HepG2 (cell line): ENCODE measurements around the gene TXNDC11. TPM values are rescaled to one million over a fixed set of nuclear protein-coding genes. Genes with fewer than 3 reads are reported as not detected.

Source experiments
- CTCF ChIP-seq: sonication (generic); formaldehyde crosslinking; IDR thresholded peaks from 2 replicates; pipeline ENCODE4 v1.5.0; 2020; ENCODE audit warnings: mild to moderate bottlenecking, missing genetic modification reagents, moderate library complexity
- HCFC1 ChIP-seq: fragments of 150-350 bp; IDR thresholded peaks from 2 replicates; pipeline ENCODE4 v1.6.1; 2014; ENCODE audit warnings: low read depth, low read length
- HIVEP1 ChIP-seq: sonication (generic); formaldehyde crosslinking; IDR thresholded peaks from 2 replicates; pipeline ENCODE4 v1.4.0; 2020; ENCODE audit warnings: mild to moderate bottlenecking, missing genetic modification reagents
- HMG20B ChIP-seq: conservative IDR thresholded peaks from 2 replicates; pipeline ENCODE4 v1.6.1; 2016; ENCODE audit warnings: missing genetic modification reagents, missing compliant biosample characterization
- HMGA1 ChIP-seq: sonication (generic); formaldehyde crosslinking; conservative IDR thresholded peaks from 2 replicates; pipeline ENCODE4 v1.4.0; 2020; ENCODE audit warnings: missing genetic modification reagents
- NAIF1 ChIP-seq: sonication (generic); formaldehyde crosslinking; IDR thresholded peaks from 2 replicates; pipeline ENCODE4 v1.5.0; 2020; ENCODE audit warnings: mild to moderate bottlenecking, missing genetic modification reagents, borderline replicate concordance
- NFYB ChIP-seq: sonication (generic); formaldehyde crosslinking; IDR thresholded peaks from 2 replicates; pipeline ENCODE4 v1.4.0; 2020; ENCODE audit warnings: missing genetic modification reagents
- SAP130 ChIP-seq: IDR thresholded peaks from 2 replicates; pipeline ENCODE4 v1.6.1; 2016; ENCODE audit warnings: low read depth
- TSC22D2 ChIP-seq: sonication (generic); formaldehyde crosslinking; IDR thresholded peaks from 2 replicates; pipeline ENCODE4 v1.5.1; 2020; ENCODE audit warnings: missing genetic modification reagents, mild to moderate bottlenecking, borderline replicate concordance
- ZNF101 ChIP-seq: sonication (generic); formaldehyde crosslinking; IDR thresholded peaks from 2 replicates; pipeline ENCODE4 v1.4.0; 2020; ENCODE audit warnings: mild to moderate bottlenecking, low read depth, missing genetic modification reagents, borderline replicate concordance
- ZNF337 ChIP-seq: sonication (generic); formaldehyde crosslinking; IDR thresholded peaks from 2 replicates; pipeline ENCODE4 v1.5.1; 2020; ENCODE audit warnings: missing genetic modification reagents, low read depth, mild to moderate bottlenecking, borderline replicate concordance
- ZNF598 ChIP-seq: sonication (generic); formaldehyde crosslinking; IDR thresholded peaks from 2 replicates; pipeline ENCODE4 v1.5.1; 2020; ENCODE audit warnings: mild to moderate bottlenecking, missing genetic modification reagents, borderline replicate concordance
- ZNF615 ChIP-seq: sonication (generic); formaldehyde crosslinking; IDR thresholded peaks from 2 replicates; pipeline ENCODE4 v1.5.0; 2020; ENCODE audit warnings: mild to moderate bottlenecking, missing genetic modification reagents, borderline replicate concordance
- ZNF766 ChIP-seq: sonication (generic); formaldehyde crosslinking; IDR thresholded peaks from 2 replicates; pipeline ENCODE4 v1.5.0; 2020; ENCODE audit warnings: missing genetic modification reagents, borderline replicate concordance
- polyA plus RNA-seq, 8 experiments: library from polyadenylated mRNA; depleted of rRNA in 3 of 8; stranded (reverse) in 7 of 8; unstranded in 1 of 8; fragments of >200 nt; fragmentation: Illumina TruSeq in 4 of 8; extraction: Trizol in 4 of 8; gene quantifications; 2 replicates each; pipeline versions ENCODE4 v1.2.1 to v1.2.3, GENCODE V29; 2011 to 2016; ENCODE audit warnings: low read depth in 4 of 8, missing spikeins in 1 of 8, mixed read lengths in 1 of 8; ENCODE audit not compliant: insufficient read depth in 1 of 8
- total RNA-seq, 5 experiments: library from RNA; depleted of rRNA; stranded (reverse); fragments of >200 nt; fragmentation: Illumina TruSeq; extraction: Trizol; gene quantifications; 2 replicates each; pipeline ENCODE4 v1.2.3, GENCODE V29; 2016; ENCODE audit warnings: low read depth in 1 of 5
- TF ChIP-seq, protein P1 (sequence below): sonication (generic); formaldehyde crosslinking; IDR thresholded peaks from 2 replicates; pipeline ENCODE4 v1.4.0; 2020; ENCODE audit warnings: missing genetic modification reagents, borderline replicate concordance
- TF ChIP-seq, protein P2 (sequence below): fragments of 450-650 bp; IDR thresholded peaks from 2 replicates; pipeline ENCODE4 v1.6.1; 2017
- TF ChIP-seq, protein P3 (sequence below): fragments of 450-650 bp; IDR thresholded peaks from 2 replicates; pipeline ENCODE4 v1.6.1; 2017; ENCODE audit warnings: mild to moderate bottlenecking
- TF ChIP-seq, protein P4 (sequence below): sonication (generic); formaldehyde crosslinking; IDR thresholded peaks from 2 replicates; pipeline ENCODE4 v1.5.1; 2020; ENCODE audit warnings: missing genetic modification reagents, mild to moderate bottlenecking, borderline replicate concordance

The TXNDC11 gene
- total and polyA plus RNA-seq, 2 of the 13 experiments (the other 11 are each of a cell fraction or from before 2014, with no cell fraction given) = 74.9 to 123 TPM

GRCh38 chr16:11639925-11640899 lies 102.4 kb downstream of the TXNDC11 start (continued):
- no peak for TF ChIP-seq HMG20B
- TF ChIP-seq HMGA1 (CRISPR knock-in tag) = no peak
- TF ChIP-seq NAIF1 (CRISPR knock-in tag) = no peak
- TF ChIP-seq, protein P1, sequence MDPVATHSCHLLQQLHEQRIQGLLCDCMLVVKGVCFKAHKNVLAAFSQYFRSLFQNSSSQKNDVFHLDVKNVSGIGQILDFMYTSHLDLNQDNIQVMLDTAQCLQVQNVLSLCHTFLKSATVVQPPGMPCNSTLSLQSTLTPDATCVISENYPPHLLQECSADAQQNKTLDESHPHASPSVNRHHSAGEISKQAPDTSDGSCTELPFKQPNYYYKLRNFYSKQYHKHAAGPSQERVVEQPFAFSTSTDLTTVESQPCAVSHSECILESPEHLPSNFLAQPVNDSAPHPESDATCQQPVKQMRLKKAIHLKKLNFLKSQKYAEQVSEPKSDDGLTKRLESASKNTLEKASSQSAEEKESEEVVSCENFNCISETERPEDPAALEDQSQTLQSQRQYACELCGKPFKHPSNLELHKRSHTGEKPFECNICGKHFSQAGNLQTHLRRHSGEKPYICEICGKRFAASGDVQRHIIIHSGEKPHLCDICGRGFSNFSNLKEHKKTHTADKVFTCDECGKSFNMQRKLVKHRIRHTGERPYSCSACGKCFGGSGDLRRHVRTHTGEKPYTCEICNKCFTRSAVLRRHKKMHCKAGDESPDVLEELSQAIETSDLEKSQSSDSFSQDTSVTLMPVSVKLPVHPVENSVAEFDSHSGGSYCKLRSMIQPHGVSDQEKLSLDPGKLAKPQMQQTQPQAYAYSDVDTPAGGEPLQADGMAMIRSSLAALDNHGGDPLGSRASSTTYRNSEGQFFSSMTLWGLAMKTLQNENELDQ = no peak
- TF ChIP-seq NFYB (CRISPR knock-in tag) = 0 out of 2 replicates have a peak, but pooled peaks have one; percentile 12
- TF ChIP-seq TSC22D2 (CRISPR knock-in tag) = no peak
- TF ChIP-seq ZNF615 (CRISPR knock-in tag) = no peak
- TF ChIP-seq, protein P2, sequence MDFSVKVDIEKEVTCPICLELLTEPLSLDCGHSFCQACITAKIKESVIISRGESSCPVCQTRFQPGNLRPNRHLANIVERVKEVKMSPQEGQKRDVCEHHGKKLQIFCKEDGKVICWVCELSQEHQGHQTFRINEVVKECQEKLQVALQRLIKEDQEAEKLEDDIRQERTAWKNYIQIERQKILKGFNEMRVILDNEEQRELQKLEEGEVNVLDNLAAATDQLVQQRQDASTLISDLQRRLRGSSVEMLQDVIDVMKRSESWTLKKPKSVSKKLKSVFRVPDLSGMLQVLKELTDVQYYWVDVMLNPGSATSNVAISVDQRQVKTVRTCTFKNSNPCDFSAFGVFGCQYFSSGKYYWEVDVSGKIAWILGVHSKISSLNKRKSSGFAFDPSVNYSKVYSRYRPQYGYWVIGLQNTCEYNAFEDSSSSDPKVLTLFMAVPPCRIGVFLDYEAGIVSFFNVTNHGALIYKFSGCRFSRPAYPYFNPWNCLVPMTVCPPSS = no peak
- TF ChIP-seq, protein P3, sequence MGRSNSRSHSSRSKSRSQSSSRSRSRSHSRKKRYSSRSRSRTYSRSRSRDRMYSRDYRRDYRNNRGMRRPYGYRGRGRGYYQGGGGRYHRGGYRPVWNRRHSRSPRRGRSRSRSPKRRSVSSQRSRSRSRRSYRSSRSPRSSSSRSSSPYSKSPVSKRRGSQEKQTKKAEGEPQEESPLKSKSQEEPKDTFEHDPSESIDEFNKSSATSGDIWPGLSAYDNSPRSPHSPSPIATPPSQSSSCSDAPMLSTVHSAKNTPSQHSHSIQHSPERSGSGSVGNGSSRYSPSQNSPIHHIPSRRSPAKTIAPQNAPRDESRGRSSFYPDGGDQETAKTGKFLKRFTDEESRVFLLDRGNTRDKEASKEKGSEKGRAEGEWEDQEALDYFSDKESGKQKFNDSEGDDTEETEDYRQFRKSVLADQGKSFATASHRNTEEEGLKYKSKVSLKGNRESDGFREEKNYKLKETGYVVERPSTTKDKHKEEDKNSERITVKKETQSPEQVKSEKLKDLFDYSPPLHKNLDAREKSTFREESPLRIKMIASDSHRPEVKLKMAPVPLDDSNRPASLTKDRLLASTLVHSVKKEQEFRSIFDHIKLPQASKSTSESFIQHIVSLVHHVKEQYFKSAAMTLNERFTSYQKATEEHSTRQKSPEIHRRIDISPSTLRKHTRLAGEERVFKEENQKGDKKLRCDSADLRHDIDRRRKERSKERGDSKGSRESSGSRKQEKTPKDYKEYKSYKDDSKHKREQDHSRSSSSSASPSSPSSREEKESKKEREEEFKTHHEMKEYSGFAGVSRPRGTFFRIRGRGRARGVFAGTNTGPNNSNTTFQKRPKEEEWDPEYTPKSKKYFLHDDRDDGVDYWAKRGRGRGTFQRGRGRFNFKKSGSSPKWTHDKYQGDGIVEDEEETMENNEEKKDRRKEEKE = no peak
- 0 out of 2 replicates have a peak, but pooled peaks have one; percentile 45 for TF ChIP-seq ZNF598
- TF ChIP-seq, protein P4, sequence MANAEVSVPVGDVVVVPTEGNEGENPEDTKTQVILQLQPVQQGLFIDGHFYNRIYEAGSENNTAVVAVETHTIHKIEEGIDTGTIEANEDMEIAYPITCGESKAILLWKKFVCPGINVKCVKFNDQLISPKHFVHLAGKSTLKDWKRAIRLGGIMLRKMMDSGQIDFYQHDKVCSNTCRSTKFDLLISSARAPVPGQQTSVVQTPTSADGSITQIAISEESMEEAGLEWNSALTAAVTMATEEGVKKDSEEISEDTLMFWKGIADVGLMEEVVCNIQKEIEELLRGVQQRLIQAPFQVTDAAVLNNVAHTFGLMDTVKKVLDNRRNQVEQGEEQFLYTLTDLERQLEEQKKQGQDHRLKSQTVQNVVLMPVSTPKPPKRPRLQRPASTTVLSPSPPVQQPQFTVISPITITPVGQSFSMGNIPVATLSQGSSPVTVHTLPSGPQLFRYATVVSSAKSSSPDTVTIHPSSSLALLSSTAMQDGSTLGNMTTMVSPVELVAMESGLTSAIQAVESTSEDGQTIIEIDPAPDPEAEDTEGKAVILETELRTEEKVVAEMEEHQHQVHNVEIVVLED (CRISPR knock-in tag) = no peak
- no peak; the same call in none of the 2 replicates for TF ChIP-seq CTCF
- no peak for TF ChIP-seq HCFC1
- no peak for TF ChIP-seq ZNF101 (CRISPR knock-in tag)
- peak; percentile 70 for TF ChIP-seq HIVEP1
- no peak for TF ChIP-seq ZNF337 (CRISPR knock-in tag)
- TF ChIP-seq SAP130 (CRISPR knock-in tag) = peak; percentile 65; the same call in 1 of the 2 replicates
- no peak for TF ChIP-seq ZNF766
